ENCODE measurements around the gene NTRK2.
A peak's percentile ranks its signal among the peaks of the same experiment; 100 is the strongest.

Gene NTRK2

GRCh38 chr9:84669288-84670137 is at the start of gene NTRK2:
TSS of gene NTRK2 (plus strand) at chr9:84669729. CDS start at chr9:84670749, 1,020 bp downstream.
- no peak for DNase-seq

GRCh38 chr9:84620338-84620737 is 49.2 kb upstream of the NTRK2 start:
- DNase-seq = no peak

DNA sequence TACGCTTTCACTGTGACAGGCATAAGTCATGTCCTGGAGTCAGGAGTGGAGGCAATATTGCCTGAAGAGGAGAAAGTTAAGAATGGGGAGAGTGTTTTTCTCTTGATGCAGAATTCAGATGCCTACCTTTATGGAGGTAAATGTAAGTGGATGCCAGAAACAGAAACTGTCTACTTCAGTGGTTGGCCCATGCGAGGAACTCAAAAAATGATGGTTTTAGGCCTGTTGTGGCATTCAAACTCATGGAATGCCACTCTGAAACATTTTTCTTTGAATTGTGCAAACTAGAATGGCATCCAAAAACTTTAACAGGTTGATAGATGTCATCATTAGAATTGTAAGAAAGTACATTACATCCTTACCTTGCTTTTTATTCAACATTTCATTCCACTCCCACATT is 47.7 kb upstream of the NTRK2 start:
- DNase-seq = no peak

GRCh38 chr9:84622981-84623380 is 46.5 kb upstream of the NTRK2 start:
- no peak for DNase-seq

DNA sequence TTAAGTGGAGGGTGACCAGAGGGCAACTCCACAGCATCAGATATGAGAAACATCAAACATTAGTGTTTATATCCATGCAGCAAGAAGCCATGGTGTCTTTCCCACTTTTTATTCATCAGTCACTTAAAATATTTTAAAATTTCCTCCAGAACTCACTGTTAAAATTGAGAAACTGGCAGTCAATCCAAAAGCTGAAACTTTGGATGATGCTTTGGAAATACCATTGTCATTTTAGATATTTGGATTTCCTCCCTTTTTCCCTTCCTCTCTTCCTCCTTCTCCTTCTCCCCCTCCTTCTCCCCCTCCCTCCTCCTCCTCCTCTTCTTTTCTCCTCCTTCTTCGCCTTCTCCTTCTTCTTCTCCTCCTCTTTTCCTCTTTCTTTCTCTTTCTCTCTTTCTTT is 33.1 kb upstream of the NTRK2 start:
- no peak for DNase-seq

- DNase-seq = no peak
Observed at GRCh38 chr9:84642553-84643141, 26.9 kb upstream of the NTRK2 start.

- no peak for DNase-seq
Observed at GRCh38 chr9:84647699-84648098, 21.8 kb upstream of the NTRK2 start.

- DNase-seq = no peak
Observed at GRCh38 chr9:84652496-84653120, 16.9 kb upstream of the NTRK2 start.

- no peak for DNase-seq
Observed at GRCh38 chr9:84655447-84655846, 14.1 kb upstream of the NTRK2 start.

GRCh38 chr9:84659313-84659712 is 10.2 kb upstream of the NTRK2 start:
- no peak for DNase-seq

- DNase-seq = no peak
Observed at GRCh38 chr9:84659773-84660172, 9.8 kb upstream of the NTRK2 start.

DNA sequence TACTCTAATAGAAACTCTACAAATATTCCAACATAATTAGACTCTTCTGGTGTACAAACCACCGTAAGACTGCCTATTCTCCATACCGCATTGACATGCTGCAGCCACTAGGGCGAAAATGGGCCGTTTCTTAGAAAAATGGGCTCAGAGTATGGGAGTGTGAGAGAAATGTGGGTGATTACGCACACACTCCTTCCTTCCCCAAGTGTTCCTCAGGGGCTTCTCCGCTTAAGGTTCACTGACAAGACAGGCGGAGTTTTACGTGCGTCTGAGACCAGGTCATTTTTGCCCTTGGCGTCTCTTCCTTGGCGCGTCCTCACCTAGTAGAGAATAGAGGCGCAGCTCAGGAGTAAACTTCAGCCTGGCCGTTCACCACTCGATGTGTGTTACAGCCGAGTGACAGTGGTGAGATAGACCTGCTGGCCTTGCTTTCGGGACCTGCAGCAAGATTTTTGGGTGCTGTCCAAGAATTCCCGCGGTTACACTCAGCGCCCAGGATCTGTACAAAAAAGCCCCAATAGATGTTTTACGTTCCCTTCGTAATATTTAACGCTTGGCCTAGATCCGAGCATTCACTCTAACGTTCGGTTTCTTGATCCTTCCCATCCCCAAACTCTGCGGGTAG is 1.8 kb upstream of the NTRK2 start:
- no peak for DNase-seq

- peak; percentile 65 for DNase-seq
Observed at GRCh38 chr9:84668196-84669012, 1.1 kb upstream of the NTRK2 start.

DNA sequence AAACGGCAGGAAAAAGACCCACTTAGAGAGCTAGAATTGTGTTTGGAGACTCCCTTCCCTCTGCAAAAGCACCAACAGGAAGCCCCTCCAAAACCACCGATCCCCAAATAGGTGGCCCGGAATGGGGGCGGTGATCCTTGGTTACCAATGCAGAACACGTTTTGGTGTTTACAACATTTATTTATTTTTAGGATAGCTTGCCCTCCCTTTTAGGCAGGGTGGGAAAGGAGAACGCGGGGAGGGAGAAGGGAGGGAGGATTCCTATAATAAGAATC is 579 bp upstream of the NTRK2 start:
- DNase-seq = no peak

- DNase-seq = no peak
Observed at GRCh38 chr9:84670138-84671041, 861 bp downstream of the NTRK2 start.

- DNase-seq = no peak
Observed at GRCh38 chr9:84671586-84672521, 2.3 kb downstream of the NTRK2 start.

- DNase-seq = no peak
Observed at GRCh38 chr9:84673806-84674205, 4.3 kb downstream of the NTRK2 start.

DNA sequence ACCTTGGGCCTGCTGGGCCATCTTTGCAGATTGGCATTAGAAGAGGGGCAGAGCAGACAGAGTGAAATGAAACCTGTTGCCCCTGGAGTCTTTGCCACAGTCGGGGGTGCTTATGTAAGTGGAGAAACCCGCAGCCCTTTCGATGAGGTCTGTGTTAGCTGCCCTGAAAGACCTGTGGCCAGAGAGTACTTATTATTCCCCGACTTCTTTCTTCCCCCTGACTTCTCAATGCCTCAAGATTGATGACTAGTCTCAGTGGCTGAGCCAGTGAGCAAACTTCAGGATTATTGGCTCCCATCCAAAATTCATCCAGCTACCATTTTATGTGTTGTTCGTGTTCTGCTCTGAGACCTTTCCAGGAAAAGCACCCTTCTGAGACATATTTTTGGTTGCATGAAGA is 7.6 kb downstream of the NTRK2 start:
- no peak for DNase-seq

DNA sequence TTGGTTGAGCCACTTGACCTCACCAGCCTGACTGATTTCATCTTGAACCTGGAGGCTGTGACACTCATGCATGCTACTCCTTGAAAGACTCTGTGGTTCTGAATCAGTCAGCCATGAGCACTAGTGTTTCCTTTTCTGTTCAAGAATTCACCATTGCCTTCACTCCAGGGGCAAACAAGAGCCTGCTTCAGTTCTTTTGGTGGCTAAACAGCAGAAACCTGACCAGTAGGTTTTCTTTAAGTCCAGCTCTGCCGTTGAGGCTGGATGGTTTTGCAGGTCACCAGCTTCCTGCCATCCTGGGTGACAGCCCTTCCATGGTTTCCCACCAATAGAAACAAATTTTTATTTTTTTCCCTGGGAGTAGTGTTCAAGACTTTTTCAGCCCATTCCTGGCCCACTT is 10.0 kb downstream of the NTRK2 start:
- no peak for DNase-seq

GRCh38 chr9:84681516-84682285 is 12.2 kb downstream of the NTRK2 start:
- no peak for DNase-seq
